Mesothelial cell of epicardium (in vitro differentiated cells): ENCODE data around the gene CNTN4. TPM values are rescaled to one million over a fixed set of nuclear protein-coding genes. Genes with fewer than 3 reads are reported as not detected.

ENCODE experiments used
- DNase-seq, 2 experiments: peaks; one replicate each; pipeline ENCODE4 v3.0.0; 2021; ENCODE audit warnings: low spot score in 2 of 2; ENCODE audit not compliant: unreplicated experiment in 2 of 2
- H3K27ac Mint-ChIP-seq: 2 replicates; pipeline ENCODE4 v1.8.0; 2021; ENCODE audit warnings: mixed read lengths
- H3K27me3 Mint-ChIP-seq: 2 replicates; pipeline ENCODE4 v1.8.0; 2021; ENCODE audit warnings: low read depth, mixed read lengths
- H3K36me3 Mint-ChIP-seq: 2 replicates; pipeline ENCODE4 v1.8.0; 2021; ENCODE audit warnings: mixed read lengths
- H3K4me1 Mint-ChIP-seq: 2 replicates; pipeline ENCODE4 v1.8.0; 2021; ENCODE audit warnings: mixed read lengths
- H3K4me3 Mint-ChIP-seq: 2 replicates; pipeline ENCODE4 v1.8.0; 2021; ENCODE audit warnings: mild to moderate bottlenecking, moderate library complexity, mixed read lengths
- H3K9me3 Mint-ChIP-seq: 2 replicates; pipeline ENCODE4 v1.8.0; 2021; ENCODE audit warnings: mixed read lengths
- CTCF ChIP-seq: fragments of 200-600 bp; sonication (generic); IDR thresholded peaks from one replicate; pipeline ENCODE4 v1.5.0; 2021; ENCODE audit warnings: antibody characterized with exemption; ENCODE audit not compliant: unreplicated experiment
- total RNA-seq: library from RNA; stranded (reverse); gene quantifications from 3 replicates; pipeline ENCODE4 v1.2.1, GENCODE V29; 2021

The CNTN4 gene
- total RNA-seq, 1 donor from 2014 or later = 68.9 TPM

- peaks cover 14% of the 10 kb centered on the region for H3K4me1 Mint-ChIP-seq
- no peak overlapping the region for H3K4me3 Mint-ChIP-seq
Observed at GRCh38 chr3:2130726-2131125, 32.1 kb downstream of the CNTN4 start.

GRCh38 chr3:2133146-2133545 lies 34.5 kb downstream of the CNTN4 start:
- Mint-ChIP-seq H3K27me3 (no peaks in the 10 kb centered on the region), H3K27ac (no peak overlapping the region), H3K36me3 (peaks cover 20% of the 10 kb centered on the region), H3K9me3 (peaks cover 9% of the 10 kb centered on the region), H3K4me3 (no peak overlapping the region), H3K4me1 (peaks cover 14% of the 10 kb centered on the region)
- no peak for TF ChIP-seq CTCF
- no peak for DNase-seq

More at GRCh38 chr3:2130726-2131125, 32.1 kb downstream of the CNTN4 start:
- DNase-seq = no peak
- H3K27me3 Mint-ChIP-seq = no peaks in the 10 kb centered on the region
- H3K36me3 Mint-ChIP-seq = peaks cover 15% of the 10 kb centered on the region
- no peak overlapping the region for H3K27ac Mint-ChIP-seq
- peaks cover 5% of the 10 kb centered on the region for H3K9me3 Mint-ChIP-seq
- TF ChIP-seq CTCF = no peak

GRCh38 chr3:2137651-2138050 lies 39.0 kb downstream of the CNTN4 start:
- no peak for DNase-seq
- H3K4me1 Mint-ChIP-seq = peaks cover 12% of the 10 kb centered on the region
- peaks cover 24% of the 10 kb centered on the region for H3K36me3 Mint-ChIP-seq
- peaks cover 23% of the 10 kb centered on the region for H3K9me3 Mint-ChIP-seq
- no peak overlapping the region for H3K27ac Mint-ChIP-seq
- TF ChIP-seq CTCF = no peak
- H3K27me3 Mint-ChIP-seq = no peaks in the 10 kb centered on the region
- no peak overlapping the region for H3K4me3 Mint-ChIP-seq

- H3K9me3 Mint-ChIP-seq = peaks cover 14% of the 10 kb centered on the region
- no peaks in the 10 kb centered on the region for H3K27me3 Mint-ChIP-seq
- no peaks in the 10 kb centered on the region for H3K4me1 Mint-ChIP-seq
- DNase-seq = no peak
- H3K4me3 Mint-ChIP-seq = no peak overlapping the region
- no peak for TF ChIP-seq CTCF
- peaks cover 20% of the 10 kb centered on the region for H3K36me3 Mint-ChIP-seq
- H3K27ac Mint-ChIP-seq = no peak overlapping the region
Observed at GRCh38 chr3:2141482-2141881, 42.8 kb downstream of the CNTN4 start.

GRCh38 chr3:2148561-2149340 lies 50.1 kb downstream of the CNTN4 start:
- Mint-ChIP-seq H3K4me3 (no peak overlapping the region), H3K36me3 (peaks cover 10% of the 10 kb centered on the region), H3K4me1 (peaks cover 16% of the 10 kb centered on the region), H3K27ac (no peak overlapping the region), H3K27me3 (no peaks in the 10 kb centered on the region), H3K9me3 (no peaks in the 10 kb centered on the region)
- no peak for DNase-seq
- no peak for TF ChIP-seq CTCF
